Measurements from ENCODE around the gene IRGC.

DNA sequence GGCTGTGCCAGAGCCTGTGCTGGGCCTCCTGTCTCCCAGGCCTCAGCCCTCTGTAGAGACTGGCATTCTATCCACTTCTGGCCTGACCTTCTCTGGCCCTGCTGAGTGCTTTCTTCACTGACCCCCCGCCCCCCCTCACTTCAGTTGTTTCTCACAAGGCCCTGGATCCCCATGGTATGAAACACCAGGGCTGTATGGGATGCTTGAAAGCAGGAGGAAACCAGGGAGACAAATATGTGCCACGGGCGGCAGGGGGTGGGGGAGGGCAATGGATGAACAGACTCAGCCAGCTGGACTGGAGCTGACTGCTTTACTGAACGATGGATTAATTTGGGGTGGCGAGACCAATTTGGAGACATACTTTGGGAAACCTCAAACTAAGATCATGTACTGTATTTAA lies 14.0 kb downstream of the IRGC start:
- TF ChIP-seq POLR2A (IDR thresholded peaks at IDR 0.05) = no peak
- TF ChIP-seq, protein P1, sequence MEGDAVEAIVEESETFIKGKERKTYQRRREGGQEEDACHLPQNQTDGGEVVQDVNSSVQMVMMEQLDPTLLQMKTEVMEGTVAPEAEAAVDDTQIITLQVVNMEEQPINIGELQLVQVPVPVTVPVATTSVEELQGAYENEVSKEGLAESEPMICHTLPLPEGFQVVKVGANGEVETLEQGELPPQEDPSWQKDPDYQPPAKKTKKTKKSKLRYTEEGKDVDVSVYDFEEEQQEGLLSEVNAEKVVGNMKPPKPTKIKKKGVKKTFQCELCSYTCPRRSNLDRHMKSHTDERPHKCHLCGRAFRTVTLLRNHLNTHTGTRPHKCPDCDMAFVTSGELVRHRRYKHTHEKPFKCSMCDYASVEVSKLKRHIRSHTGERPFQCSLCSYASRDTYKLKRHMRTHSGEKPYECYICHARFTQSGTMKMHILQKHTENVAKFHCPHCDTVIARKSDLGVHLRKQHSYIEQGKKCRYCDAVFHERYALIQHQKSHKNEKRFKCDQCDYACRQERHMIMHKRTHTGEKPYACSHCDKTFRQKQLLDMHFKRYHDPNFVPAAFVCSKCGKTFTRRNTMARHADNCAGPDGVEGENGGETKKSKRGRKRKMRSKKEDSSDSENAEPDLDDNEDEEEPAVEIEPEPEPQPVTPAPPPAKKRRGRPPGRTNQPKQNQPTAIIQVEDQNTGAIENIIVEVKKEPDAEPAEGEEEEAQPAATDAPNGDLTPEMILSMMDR (IDR thresholded peaks at IDR 0.05) = no peak
